ENCODE measurements around the gene HSPA1A.
A peak's percentile ranks its signal among the peaks of the same experiment; 100 is the strongest.

DNA sequence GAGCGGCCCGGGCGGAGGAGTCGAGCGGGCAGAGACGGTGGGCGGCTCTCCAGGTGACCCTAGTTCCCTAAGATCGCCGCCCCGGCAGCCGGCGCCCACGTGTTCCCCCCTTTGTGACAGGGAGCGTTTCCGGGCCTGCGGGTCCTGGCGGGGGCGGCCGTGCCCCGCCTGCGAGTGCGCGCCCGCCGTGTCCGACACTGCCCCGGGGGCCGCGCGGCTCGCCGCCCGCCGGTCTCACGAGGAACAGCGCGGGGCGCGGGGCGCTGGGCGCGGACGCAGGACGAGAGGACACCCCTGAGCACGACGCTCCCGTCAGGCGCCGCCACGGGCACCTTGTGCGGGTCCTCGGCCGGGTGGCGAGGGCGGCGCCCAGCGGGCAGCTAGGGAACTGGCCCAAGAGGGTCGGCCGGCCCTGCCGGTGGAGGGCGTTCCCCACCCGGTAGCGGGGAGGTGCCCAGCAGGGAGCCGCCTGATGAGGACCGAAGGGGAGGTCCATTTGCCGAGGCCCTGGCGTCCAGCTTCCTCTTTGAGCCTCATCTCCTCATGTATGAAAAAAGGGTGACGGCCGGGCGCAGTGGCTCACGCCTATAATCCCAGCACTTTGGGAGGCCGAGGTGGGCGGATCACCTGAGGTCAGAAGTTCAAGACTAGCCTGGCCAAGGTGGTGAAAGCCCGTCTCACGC is 19.6 kb upstream of the HSPA1A start, which contains the start of gene VARS1:
- TF ChIP-seq, protein P1, sequence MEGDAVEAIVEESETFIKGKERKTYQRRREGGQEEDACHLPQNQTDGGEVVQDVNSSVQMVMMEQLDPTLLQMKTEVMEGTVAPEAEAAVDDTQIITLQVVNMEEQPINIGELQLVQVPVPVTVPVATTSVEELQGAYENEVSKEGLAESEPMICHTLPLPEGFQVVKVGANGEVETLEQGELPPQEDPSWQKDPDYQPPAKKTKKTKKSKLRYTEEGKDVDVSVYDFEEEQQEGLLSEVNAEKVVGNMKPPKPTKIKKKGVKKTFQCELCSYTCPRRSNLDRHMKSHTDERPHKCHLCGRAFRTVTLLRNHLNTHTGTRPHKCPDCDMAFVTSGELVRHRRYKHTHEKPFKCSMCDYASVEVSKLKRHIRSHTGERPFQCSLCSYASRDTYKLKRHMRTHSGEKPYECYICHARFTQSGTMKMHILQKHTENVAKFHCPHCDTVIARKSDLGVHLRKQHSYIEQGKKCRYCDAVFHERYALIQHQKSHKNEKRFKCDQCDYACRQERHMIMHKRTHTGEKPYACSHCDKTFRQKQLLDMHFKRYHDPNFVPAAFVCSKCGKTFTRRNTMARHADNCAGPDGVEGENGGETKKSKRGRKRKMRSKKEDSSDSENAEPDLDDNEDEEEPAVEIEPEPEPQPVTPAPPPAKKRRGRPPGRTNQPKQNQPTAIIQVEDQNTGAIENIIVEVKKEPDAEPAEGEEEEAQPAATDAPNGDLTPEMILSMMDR (IDR thresholded peaks at IDR 0.05) = peak; percentile 76 to 95 (median 91)
- no peak for TF ChIP-seq POLR2A (IDR thresholded peaks at IDR 0.05)

All from testis (tissue), 2 donors.